Liver (tissue), 9 donors: ENCODE data around the gene PAIP2B. TPM values are rescaled to one million over a fixed set of nuclear protein-coding genes. Genes with fewer than 3 reads are reported as not detected.

ENCODE experiments used
- DNase-seq: peaks from one replicate; pipeline ENCODE4 v3.0.0-alpha.2; 2017; ENCODE audit warnings: low spot score
- H3K27ac ChIP-seq, 2 donors: one replicate each; pipeline ENCODE4 v1.7.0; 2013; ENCODE audit warnings: inconsistent platforms in 2 of 2, low read length in 2 of 2, control low read depth in 1 of 2, low read depth in 1 of 2, mild to moderate bottlenecking in 1 of 2
- H3K27me3 ChIP-seq, 4 donors: one replicate each; pipeline versions ENCODE4 v1.6.1 to v1.7.0; 2013; ENCODE audit warnings: low read length in 3 of 4, inconsistent platforms in 1 of 4, mild to moderate bottlenecking in 1 of 4, moderate library complexity in 1 of 4; ENCODE audit not compliant: control insufficient read depth in 4 of 4, insufficient read depth in 4 of 4
- H3K36me3 ChIP-seq, 4 donors: one replicate each; pipeline versions ENCODE4 v1.6.1 to v1.7.0; 2013; ENCODE audit warnings: low read length in 3 of 4, mild to moderate bottlenecking in 3 of 4, low read depth in 1 of 4, moderate library complexity in 1 of 4; ENCODE audit not compliant: control insufficient read depth in 4 of 4, insufficient read depth in 3 of 4
- H3K4me1 ChIP-seq, 4 donors: one replicate each; pipeline versions ENCODE4 v1.6.1 to v1.7.0; 2013; ENCODE audit warnings: low read length in 3 of 4, mild to moderate bottlenecking in 3 of 4, moderate library complexity in 1 of 4; ENCODE audit not compliant: control insufficient read depth in 4 of 4, insufficient read depth in 4 of 4
- H3K4me3 ChIP-seq, 3 donors: one replicate each; pipeline versions ENCODE4 v1.6.1 to v1.7.0; 2013; ENCODE audit warnings: low read length in 3 of 3, control low read depth in 1 of 3, low read depth in 1 of 3, mild to moderate bottlenecking in 1 of 3
- H3K9ac ChIP-seq, 2 donors: one replicate each; pipeline ENCODE4 v1.7.0; 2013; ENCODE audit warnings: low read length in 2 of 2, mild to moderate bottlenecking in 2 of 2, moderate library complexity in 2 of 2, control low read depth in 1 of 2, low read depth in 1 of 2
- H3K9me3 ChIP-seq, 4 donors: one replicate each; pipeline versions ENCODE4 v1.6.1 to v1.7.0; 2013; ENCODE audit warnings: low read length in 3 of 4; ENCODE audit not compliant: control insufficient read depth in 4 of 4
- ATF3 ChIP-seq: IDR thresholded peaks from 2 replicates; pipeline ENCODE4 v1.6.1; 2016; ENCODE audit warnings: antibody characterized with exemption
- CTCF ChIP-seq: fragments of 150-350 bp; IDR thresholded peaks from 2 replicates; pipeline ENCODE4 v1.5.1; 2017; ENCODE audit warnings: improper control_type of control experiment, low read depth, low read length; ENCODE audit not compliant: missing input control
- EGR1 ChIP-seq, 2 donors: IDR thresholded peaks; 2 replicates each; pipeline ENCODE4 v1.6.1; 2016 to 2018; ENCODE audit warnings: antibody characterized with exemption in 2 of 2, low read depth in 2 of 2
- FOXA1 ChIP-seq: IDR thresholded peaks from 2 replicates; pipeline ENCODE4 v1.6.1; 2016; ENCODE audit warnings: antibody characterized with exemption
- FOXA2 ChIP-seq: IDR thresholded peaks from 2 replicates; pipeline ENCODE4 v1.6.1; 2016; ENCODE audit warnings: antibody characterized with exemption
- GABPA ChIP-seq, 2 donors: IDR thresholded peaks in 1 of 2; conservative IDR thresholded peaks in 1 of 2; 2 replicates each; pipeline ENCODE4 v1.6.1; 2016; ENCODE audit warnings: antibody characterized with exemption in 2 of 2, mild to moderate bottlenecking in 1 of 2, moderate library complexity in 1 of 2
- HNF4A ChIP-seq, 2 donors: conservative IDR thresholded peaks; 2 replicates each; pipeline ENCODE4 v1.6.1; 2016; ENCODE audit warnings: antibody characterized with exemption in 2 of 2, mild to moderate bottlenecking in 2 of 2
- HNF4G ChIP-seq: IDR thresholded peaks from 2 replicates; pipeline ENCODE4 v1.6.1; 2016; ENCODE audit warnings: antibody characterized with exemption
- JUND ChIP-seq, 2 donors: IDR thresholded peaks; 2 replicates each; pipeline ENCODE4 v1.6.1; 2016; ENCODE audit warnings: antibody characterized with exemption in 2 of 2
- MAX ChIP-seq: IDR thresholded peaks from 2 replicates; pipeline ENCODE4 v1.6.1; 2016; ENCODE audit warnings: antibody characterized with exemption
- NR2F2 ChIP-seq: IDR thresholded peaks from 2 replicates; pipeline ENCODE4 v1.6.1; 2016; ENCODE audit warnings: antibody characterized with exemption
- RAD21 ChIP-seq, 2 donors: IDR thresholded peaks; 2 replicates each; pipeline ENCODE4 v1.6.1; 2016; ENCODE audit warnings: antibody characterized with exemption in 2 of 2, mild to moderate bottlenecking in 2 of 2
- REST ChIP-seq: IDR thresholded peaks from 2 replicates; pipeline ENCODE4 v1.6.1; 2016; ENCODE audit warnings: antibody characterized with exemption, mild to moderate bottlenecking
- RXRA ChIP-seq, 2 donors: IDR thresholded peaks; 2 replicates each; pipeline ENCODE4 v1.6.1; 2017 to 2018; ENCODE audit warnings: antibody characterized with exemption in 2 of 2, mild to moderate bottlenecking in 1 of 2
- TAF1 ChIP-seq: conservative IDR thresholded peaks from 2 replicates; pipeline ENCODE4 v1.6.1; 2016; ENCODE audit warnings: antibody characterized with exemption, mild to moderate bottlenecking
- YY1 ChIP-seq: IDR thresholded peaks from 2 replicates; pipeline ENCODE4 v1.6.1; 2016; ENCODE audit warnings: antibody characterized with exemption, mild to moderate bottlenecking
- ZBTB33 ChIP-seq: IDR thresholded peaks from 2 replicates; pipeline ENCODE4 v1.6.1; 2016; ENCODE audit warnings: antibody characterized with exemption
- WGBS: extraction: QIAGEN DNeasy Blood & Tissue Kit; methylation state at CpG from one replicate; pipeline ENCODE4 v1.1.7; 2013; 5-methylcytosine and 5-hydroxymethylcytosine counted together
- polyA plus RNA-seq, 2 donors: library from polyadenylated mRNA; stranded (reverse) in 1 of 2; unstranded in 1 of 2; fragments of 200-250 nt in 1 of 2; fragments of >200 nt in 1 of 2; fragmentation: Nextera tagmentation in 1 of 2; extraction: Ambion mirVana in 1 of 2; gene quantifications; one replicate each; pipeline versions ENCODE4 v1.2.1 to v1.2.3, GENCODE V29; 2013 to 2015
- total RNA-seq, 2 donors: library from RNA; depleted of rRNA; stranded (reverse); fragments of >200 nt; gene quantifications; one replicate each; pipeline ENCODE4 v1.2.3, GENCODE V29; 2014
- donor health status: healthy.
- donor health status: healthy.
- donor health status: healthy.
- donor health status: healthy.
- donor health status: healthy.

The PAIP2B gene
- total and polyA plus RNA-seq, 4 donors, result 4.8 to 28.6 (median 10.6) TPM

GRCh38 chr2:71226096-71226964 is 573 bp downstream of the PAIP2B start:
- H3K4me3 ChIP-seq, result peak overlapping the region; percentile 78 to 86 (median 79)
- H3K9me3 ChIP-seq, result no peaks in the 10 kb centered on the region
- 1% methylated on average over 52 of the region's 52 CpGs for WGBS
- peaks cover 0 to 27% (median 16%) of the 10 kb centered on the region in 4 donors for H3K4me1 ChIP-seq
- peak; percentile 52 for DNase-seq
- no peak for TF ChIP-seq JUND (IDR thresholded peaks at IDR 0.05)
- TF ChIP-seq ATF3, result no peak
- no peak for TF ChIP-seq YY1
- no peak for TF ChIP-seq REST
- TF ChIP-seq HNF4A (conservative IDR thresholded peaks at IDR 0.05), result no peak
- TF ChIP-seq NR2F2, result no peak
- no peak for TF ChIP-seq FOXA2
- TF ChIP-seq FOXA1, result no peak
- TF ChIP-seq RAD21 (IDR thresholded peaks at IDR 0.05), result no peak
- no peak for TF ChIP-seq CTCF
- TF ChIP-seq TAF1, result no peak
- no peak for TF ChIP-seq ZBTB33
- TF ChIP-seq HNF4G, result no peak
- TF ChIP-seq EGR1 (IDR thresholded peaks at IDR 0.05; ENCODE audit: low read depth in 2 of 2), result no peak
- peak overlapping the region; percentile 45 to 60 for H3K27ac ChIP-seq
- peak overlapping the region; percentile 52 to 77 for H3K9ac ChIP-seq
- peaks cover 0 to 2% (median 0%) of the 10 kb centered on the region in 4 donors for H3K36me3 ChIP-seq
- H3K27me3 ChIP-seq, result no peaks in the 10 kb centered on the region

- no peaks in the 10 kb centered on the region for H3K27me3 ChIP-seq
- H3K4me3 ChIP-seq, result no peak overlapping the region
- no peaks in the 10 kb centered on the region for H3K9me3 ChIP-seq
- peaks cover 0 to 27% (median 16%) of the 10 kb centered on the region in 4 donors for H3K4me1 ChIP-seq
- DNase-seq, result no peak
- no peak overlapping the region for H3K27ac ChIP-seq
- H3K36me3 ChIP-seq, result peaks cover 0 to 2% (median 0%) of the 10 kb centered on the region in 4 donors
- H3K9ac ChIP-seq, result no peak overlapping the region
- TF ChIP-seq EGR1 (IDR thresholded peaks at IDR 0.05; ENCODE audit: low read depth in 2 of 2), result no peak
- no peak for TF ChIP-seq FOXA1
- no peak for TF ChIP-seq ZBTB33
- no peak for TF ChIP-seq JUND (IDR thresholded peaks at IDR 0.05)
- TF ChIP-seq NR2F2, result no peak
- TF ChIP-seq GABPA (IDR thresholded peaks at IDR 0.05 in 1 of 2, conservative IDR thresholded peaks at IDR 0.05 in 1 of 2), result no peak
- TF ChIP-seq ATF3, result no peak
- TF ChIP-seq FOXA2, result no peak
- no peak for TF ChIP-seq HNF4A (conservative IDR thresholded peaks at IDR 0.05)
- no peak for TF ChIP-seq MAX
- TF ChIP-seq HNF4G, result no peak
- no peak for TF ChIP-seq TAF1
- TF ChIP-seq YY1, result no peak
- TF ChIP-seq RXRA (IDR thresholded peaks at IDR 0.05), result no peak
Observed at GRCh38 chr2:71224935-71225334, 2.0 kb downstream of the PAIP2B start.
